Measurements from ENCODE around the gene RASSF6. TPM values are rescaled to one million over a fixed set of nuclear protein-coding genes. Genes with fewer than 3 reads are reported as not detected.
"Not testable (repeated sequence)": the region's sequence is repeated elsewhere in the genome, so short reads cannot be mapped to it uniquely, and the experiment has no call there.

RASSF6 gene
- total RNA-seq, 1 donor from 2014 or later, result not detected

DNA sequence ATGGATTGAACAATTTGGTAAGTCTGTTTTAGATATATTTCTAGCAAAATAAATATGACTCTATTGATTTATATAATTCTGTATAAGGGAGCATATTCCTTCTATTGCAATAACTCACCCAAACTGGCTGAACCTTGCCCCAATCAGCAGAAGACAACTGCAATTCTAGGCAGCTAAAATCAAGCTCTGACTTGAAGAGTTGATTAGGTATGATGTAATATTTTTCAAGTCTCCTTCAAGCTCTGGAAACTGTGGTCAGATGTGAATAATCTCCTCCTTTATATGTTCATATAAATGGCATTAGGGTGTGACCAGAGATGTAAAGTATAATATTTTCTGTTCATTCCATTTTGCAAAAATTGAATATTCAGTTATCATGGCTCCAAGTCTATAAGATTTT, 8.2 kb downstream of the RASSF6 start:
- no peak for DNase-seq (ENCODE audit: low spot score)

DNA sequence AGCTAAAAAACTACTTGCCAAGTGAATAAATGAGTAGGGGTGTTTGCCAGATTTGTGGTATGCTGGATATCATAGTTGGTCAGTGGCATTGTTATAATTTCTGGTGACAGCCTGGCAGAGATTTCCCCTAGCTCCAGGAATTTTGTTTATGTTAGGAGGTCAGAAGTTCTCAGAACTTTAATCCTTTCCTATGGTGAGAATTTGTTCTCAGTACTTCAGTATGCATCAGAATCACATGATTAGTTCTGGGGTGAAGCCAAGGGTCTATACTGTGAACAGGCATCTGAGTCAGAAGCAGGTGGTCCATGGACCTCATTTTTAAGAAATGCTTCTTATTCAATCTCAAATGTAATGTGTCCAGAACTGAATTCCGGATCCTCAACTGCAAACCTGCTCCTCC, 10.5 kb downstream of the RASSF6 start:
- no peak for DNase-seq (ENCODE audit: low spot score)

DNA sequence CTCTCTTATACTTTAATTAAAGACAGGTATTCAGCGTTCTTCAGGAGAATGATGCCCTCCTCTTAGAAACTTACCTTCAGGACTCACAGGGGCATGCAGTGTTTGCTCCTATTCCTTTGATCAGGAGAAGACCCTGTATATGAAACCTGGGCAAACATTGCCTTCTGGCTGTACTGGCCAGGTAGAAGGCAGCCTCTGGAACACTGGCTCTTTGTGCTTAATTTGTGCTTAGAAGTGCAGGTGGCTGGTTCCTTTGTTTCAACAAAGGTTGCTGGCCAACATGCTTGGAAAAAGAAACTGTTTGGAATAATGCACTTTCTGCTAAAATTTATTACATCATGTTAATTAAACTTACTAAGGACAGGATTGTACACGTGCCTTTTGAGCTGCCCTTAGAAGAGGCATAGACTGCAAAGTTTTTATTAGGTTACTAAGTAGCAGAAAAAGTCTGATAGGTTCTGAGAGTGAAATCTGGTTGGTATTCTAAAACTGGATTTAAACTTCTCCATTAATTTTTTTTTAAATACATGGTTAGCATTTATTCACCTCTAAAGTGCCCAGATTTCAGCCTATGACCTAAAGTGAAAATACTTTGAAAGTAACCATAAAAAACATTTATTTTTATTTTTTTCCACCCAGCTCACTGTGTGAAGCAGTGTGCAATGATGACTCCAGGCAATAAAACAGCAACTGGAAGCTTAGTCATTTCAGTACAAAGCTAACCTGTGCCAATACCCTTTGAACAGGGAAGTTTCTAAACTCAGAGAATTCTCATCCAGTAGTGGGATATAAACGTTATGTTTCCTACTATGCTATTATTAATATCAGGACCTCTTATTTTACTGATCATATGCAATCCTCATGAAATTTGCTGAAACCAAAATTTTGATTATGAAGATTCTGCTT, 11.3 kb downstream of the RASSF6 start:
- DNase-seq (ENCODE audit: low spot score), result no peak

DNA sequence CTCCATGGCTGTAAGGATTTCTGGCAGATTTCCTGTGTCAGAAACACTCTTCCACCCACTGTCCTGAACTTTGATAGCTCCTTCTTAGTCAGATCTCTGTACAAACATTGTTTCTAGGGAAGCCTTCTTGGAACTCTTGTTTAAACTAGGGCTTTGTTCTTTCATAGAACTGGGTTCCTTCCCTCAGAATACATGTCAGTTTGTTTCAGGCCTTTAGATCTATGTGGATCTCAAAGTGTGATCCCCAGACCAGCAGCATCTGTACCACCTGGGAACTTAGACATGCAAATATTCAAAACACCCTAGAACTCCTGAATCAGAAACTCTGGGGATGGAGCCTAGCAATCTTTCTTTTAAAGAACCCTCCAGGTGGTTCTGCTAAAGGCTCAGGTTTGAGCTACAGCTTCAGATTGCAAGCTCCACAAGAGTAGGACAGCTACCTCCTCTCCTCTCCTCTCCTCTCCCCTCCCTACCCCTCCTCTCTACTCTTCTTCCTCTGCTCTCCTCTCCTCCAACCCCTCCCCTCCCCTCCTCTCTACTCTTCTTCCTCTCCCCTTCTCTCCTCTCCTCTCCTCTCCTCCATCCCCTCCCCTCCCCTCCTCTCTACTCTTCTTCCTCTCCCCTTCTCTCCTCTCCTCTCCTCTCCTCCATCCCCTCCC, 12.7 kb downstream of the RASSF6 start:
- DNase-seq (ENCODE audit: low spot score), result no peak

GRCh38 chr4:73606465-73606974, 13.7 kb downstream of the RASSF6 start:
- no peak for DNase-seq (ENCODE audit: low spot score)

GRCh38 chr4:73603854-73604584, 16.2 kb downstream of the RASSF6 start:
- DNase-seq (ENCODE audit: low spot score), result no peak

GRCh38 chr4:73603271-73603710, 16.9 kb downstream of the RASSF6 start:
- DNase-seq (ENCODE audit: low spot score), result no peak

DNA sequence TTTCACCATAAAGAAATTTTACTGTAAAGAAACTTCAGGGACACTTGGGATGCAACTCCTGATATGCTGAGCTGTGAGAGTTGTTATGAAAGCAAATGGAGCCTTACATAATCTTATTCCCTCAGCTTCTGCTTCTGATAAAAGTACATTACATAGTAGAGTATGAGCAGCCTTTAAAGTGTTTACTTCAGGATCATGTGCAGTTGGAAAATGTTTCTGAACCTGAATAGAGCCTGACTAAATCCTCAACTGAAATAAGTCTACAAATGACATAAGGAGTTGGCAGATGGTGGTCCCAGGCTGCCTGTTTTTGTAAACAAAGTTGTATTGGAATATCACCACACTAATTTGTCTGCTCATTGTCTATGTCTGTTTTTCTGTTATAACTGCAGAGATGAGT, 19.3 kb downstream of the RASSF6 start:
- DNase-seq (ENCODE audit: low spot score), result no peak

DNA sequence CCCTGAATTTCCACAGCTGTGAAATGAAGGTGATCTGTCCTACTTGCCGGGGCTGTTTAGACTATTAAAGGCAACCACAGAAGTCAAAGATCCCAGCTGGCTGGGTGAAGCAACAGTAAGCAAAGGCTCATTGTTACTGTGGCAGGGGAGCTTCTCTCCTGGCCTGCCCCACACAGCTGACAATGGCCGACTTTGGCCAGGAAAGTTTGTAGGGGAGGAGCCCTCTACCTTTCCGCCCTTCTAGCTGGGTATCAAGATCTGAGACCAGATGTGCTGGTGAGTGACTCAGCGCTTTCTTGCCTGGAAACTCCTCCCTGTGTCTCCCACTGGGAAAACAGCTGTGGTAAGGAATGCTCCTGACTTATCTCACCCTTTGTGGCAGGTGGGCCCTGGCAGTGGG, 21.1 kb downstream of the RASSF6 start:
- DNase-seq (ENCODE audit: low spot score), result no peak

DNA sequence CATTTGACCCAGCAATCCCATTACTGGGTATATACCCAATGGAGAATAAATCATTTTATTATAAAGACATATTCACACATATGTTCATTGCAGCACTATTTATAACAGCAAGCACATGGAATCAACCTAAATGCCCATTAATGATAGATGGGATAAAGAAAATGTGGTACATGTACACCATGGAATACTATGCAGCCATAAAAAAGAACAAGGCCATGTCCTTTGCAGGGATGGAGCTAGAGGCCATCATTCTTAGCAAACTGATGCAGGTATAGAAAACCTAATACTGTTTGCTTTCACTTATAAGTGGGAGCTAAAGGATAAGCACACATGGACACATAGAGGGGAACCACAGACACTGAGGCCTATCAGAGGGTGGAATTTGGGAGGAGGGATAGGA, 22.6 kb downstream of the RASSF6 start:
- DNase-seq (ENCODE audit: low spot score), result no peak

DNA sequence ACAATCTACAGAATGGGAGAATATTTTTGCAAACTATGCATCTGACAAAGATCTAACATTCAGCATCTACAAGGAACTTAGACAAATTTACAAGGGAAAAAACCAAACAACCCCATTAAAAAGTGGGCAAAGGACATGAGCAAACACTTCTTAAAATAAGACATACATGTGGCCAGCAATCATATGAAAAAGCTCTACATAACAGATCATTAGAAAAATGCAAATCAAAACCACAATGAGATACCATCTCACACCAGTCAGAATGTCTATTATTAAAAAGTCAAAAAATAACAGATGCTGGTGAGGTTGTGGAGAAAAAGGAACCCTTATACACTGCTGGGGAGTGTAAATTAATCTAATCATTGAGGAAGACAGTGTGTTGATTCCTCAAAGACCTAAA, 23.1 kb downstream of the RASSF6 start:
- not testable (repeated sequence) for DNase-seq (ENCODE audit: low spot score)

DNA sequence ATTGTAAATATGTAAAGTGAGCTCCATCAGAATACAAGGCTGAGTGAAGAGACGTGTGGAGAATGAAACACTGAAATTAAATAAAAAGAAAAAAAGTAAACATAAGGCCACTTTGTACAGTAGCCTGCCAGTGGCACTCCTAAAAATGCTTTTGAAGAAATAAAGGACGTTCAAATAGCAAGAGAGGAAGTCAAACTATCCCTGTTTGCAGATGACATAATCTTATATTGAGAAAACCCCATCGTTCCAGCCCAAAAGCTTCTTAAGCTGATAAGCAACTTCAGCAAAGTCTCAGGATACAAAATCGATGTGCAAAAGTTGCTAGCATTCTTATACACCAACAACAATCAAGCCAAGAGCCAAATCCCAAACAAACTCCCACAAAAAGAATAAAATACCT, 24.2 kb downstream of the RASSF6 start:
- DNase-seq (ENCODE audit: low spot score), result no peak

- DNase-seq (ENCODE audit: low spot score), result no peak
These were observed 26.5 kb downstream of the RASSF6 start for GRCh38 chr4:73593631-73594241.

DNA sequence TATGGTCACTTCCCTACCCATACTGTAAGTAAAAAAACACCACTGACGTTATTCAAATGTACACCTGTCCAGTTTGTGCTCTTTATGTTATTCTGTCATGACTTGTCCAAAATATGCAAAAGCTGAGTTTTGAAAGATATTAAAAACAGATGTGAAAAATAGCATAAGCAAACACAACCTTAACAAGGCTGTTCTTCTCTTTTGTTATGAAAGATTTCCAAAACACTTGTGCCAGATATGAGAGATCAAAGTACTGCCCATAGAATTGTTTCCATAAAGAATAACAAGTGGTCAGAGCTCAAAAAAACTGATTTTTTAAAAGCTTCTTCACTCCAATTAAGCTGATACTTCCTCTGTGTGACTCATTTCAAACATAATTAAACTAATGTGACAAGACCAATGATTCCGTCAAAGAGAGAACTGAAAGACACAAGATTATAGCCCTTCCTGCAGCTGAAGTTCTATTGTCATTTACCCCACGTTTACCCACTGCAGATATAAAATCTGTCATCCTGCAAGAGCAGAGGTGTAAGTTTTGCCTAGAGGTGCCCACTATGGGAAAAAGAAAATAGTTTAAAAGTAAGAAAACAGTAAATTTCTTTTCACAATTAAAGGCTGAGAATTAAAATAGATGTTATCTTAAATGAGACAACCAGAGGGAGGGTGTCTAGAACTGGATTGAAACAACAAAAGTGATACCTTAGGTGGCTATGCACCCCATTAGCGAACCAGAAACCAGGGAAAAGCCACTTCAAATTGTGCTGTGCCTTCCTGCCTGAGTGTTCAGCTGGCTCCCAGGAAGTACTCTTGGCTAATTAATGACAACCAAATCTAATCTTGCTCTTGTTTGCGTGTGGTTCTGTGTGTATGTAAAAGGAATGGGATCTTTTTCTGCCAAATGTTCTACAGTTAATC, 30.1 kb downstream of the RASSF6 start:
- DNase-seq (ENCODE audit: low spot score), result no peak

DNA sequence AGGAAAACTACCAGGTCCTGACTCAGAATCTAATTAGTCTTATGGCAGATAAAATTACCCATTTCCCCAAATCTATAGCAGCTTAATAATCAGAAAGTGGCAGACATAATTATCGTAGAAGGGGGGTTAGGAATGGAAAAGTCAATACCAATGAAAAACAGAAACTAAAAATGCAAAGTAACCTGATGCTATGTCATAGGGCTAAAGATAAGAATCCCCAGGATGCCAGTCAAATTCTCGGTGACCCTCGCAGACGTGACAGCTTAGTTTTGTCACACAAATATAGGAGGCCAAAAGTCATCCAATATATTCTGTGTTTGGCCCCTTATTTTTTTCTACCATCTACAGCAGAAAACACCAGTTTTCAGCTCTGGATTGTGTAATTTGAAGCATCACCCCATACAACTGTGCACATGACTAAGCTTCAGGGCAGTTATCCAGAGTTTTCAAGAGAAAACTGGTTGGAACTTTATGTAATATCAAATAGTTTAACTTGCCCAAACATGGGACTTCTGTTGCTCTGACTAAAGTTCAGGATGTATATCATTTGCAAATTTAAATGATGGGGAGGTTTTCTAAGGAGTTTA, 30.9 kb downstream of the RASSF6 start:
- no peak for DNase-seq (ENCODE audit: low spot score)

DNA sequence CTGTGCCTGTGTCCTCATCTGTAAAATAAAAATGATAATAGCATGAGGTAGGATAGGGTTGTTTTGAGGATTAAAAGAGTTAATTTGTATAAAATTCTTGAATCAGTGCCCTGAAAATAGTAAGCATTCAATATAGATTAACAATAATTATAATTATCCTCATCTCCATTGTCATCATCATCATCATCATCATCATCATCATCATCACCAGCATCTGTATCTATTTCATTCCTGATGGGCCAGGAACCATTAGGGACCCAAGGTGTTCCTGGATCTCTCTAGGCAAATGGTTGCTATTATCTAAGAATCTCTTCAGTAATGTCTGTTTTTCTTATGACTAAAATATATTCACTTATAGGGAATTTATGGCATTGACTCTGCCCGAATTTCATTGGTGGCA, 31.6 kb downstream of the RASSF6 start:
- no peak for DNase-seq (ENCODE audit: low spot score)

GRCh38 chr4:73586666-73587065, 33.6 kb downstream of the RASSF6 start:
- DNase-seq (ENCODE audit: low spot score), result no peak

GRCh38 chr4:73586040-73586439, 34.2 kb downstream of the RASSF6 start:
- DNase-seq (ENCODE audit: low spot score), result no peak

- no peak for DNase-seq (ENCODE audit: low spot score)
These were observed 34.9 kb downstream of the RASSF6 start for GRCh38 chr4:73585345-73585744.

GRCh38 chr4:73583666-73584065, 36.6 kb downstream of the RASSF6 start:
- no peak for DNase-seq (ENCODE audit: low spot score)
